ENCODE results near the gene SHROOM2.
"Not testable (repeated sequence)": the region's sequence is repeated elsewhere in the genome, so short reads cannot be mapped to it uniquely, and the experiment has no call there.

SHROOM2 gene

GRCh38 chrX:9786798-9787635, 788 bp downstream of the SHROOM2 start:
- no peak for DNase-seq

DNA sequence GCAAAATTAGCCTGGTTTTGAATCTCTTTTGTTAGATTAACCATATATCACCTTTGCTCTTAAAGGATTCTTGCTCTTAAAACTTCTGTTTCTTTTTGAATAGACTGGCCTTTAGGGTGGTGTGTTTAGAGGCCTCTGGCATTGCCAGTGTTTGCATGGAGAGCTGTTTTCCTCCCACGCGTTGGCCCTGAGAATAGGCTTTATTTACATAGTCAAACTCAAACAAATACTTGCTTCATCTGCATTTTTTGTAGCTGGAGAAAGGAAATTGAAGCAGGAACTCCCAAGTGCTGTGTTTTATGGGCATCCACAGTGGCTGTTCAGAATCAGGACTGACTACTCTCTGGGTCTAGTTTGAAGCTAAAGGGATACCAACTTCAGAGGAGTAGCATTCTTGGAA, 2.7 kb downstream of the SHROOM2 start:
- DNase-seq: no peak

- DNase-seq: no peak
These were observed 3.3 kb downstream of the SHROOM2 start for GRCh38 chrX:9789555-9789954.

- DNase-seq: no peak
These were observed 4.6 kb downstream of the SHROOM2 start for GRCh38 chrX:9790866-9791265.

DNA sequence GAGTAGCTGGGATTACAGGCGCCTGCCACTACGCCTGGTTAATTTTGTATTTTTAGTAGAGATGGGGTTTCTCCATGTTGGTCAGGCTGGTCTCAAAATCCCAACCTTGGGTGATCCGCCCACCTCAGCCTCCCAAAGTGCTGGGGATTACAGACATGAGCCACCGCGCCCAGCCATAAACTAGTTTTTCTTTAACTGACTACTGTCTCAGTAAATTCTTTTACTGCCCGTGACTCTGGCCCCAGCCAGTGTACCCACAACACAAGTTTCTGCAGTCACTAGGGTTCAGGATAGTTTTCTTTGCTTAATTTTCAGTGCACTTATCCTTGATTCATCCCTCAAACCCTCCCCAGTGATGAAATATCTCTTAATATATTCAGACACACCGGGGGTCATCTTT, 8.3 kb downstream of the SHROOM2 start:
- no peak for DNase-seq

GRCh38 chrX:9797384-9798360, 11.4 kb downstream of the SHROOM2 start:
- DNase-seq: no peak

- DNase-seq: no peak
These were observed 16.5 kb downstream of the SHROOM2 start for GRCh38 chrX:9802737-9803136.

DNA sequence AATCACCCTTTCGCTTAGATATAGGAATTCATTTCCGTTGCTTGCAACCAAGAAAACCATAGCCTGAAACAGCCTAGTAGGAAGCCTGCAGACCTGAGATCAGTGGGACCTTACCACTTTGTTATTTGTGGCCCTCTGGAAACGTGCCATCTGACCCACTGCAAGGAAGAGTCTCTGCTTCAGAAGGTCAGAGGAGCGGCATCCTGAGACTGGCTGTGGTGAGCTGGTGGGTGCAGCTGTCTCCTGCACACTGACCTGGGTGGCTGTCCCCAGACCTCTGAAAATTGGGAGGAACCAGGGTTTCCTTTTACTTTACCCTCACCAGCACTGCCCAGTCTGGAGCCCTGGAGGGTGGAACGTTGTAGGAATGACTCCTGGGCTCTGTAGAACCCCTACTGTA, 18.2 kb downstream of the SHROOM2 start:
- no peak for DNase-seq

DNA sequence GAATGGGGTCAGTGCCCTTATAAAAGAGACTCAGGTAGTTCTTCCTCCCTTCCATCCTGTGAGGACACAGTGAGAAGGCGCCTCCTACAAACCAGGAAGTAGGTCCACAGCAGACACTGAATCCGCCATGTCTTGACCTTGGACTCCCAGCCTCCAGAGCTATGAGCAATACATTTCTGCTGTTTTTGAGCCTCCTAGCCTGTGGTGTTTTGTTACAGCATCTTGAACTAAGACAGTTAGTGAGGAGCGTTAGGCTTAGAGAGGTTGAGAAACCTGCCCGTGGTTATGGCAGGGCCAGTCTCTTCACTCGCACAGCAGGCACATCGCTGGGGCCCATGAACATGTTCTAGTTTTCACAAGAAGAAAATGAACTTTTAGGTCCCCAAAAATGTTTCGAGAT, 19.7 kb downstream of the SHROOM2 start:
- DNase-seq: no peak

DNA sequence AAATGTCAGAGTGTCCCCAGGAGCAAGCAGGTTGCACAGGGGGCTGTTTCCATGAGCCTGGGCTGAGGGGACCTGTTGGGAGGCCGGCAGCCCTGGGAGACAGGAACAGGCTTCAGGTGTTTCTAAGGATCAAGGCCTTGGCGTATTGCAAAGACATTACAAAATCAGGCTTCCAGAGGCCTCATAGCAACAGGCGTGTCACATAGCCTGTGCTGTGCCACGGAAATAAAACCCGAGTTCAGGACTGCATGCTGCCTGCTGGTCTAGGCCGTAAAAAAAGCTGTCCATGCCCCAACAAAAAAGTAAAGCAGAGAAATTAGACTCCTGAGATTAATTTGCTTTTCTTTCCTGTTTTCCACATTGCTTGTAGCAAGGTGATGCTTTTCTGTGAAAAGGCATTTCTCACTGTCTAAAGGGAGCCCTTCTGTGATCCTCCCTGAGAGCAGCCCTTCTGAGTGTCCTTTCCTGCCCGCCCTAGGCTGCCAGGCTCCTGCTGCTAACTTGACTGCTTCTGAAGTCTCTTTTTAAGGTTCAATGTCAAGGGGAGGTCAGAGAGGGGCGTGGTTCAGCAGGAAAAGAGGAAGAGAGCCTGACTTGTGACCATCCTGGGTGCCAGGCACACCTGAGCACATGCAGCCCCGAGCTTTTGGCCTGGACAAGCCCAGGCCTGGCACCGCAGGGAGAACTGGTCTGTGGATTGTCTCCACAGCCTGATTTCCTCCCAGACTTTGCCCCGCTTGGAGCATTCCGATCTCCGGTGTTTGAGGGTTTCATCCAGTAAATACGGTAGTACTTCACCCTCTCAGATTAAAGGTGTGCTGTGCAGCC, 21.3 kb downstream of the SHROOM2 start:
- DNase-seq: no peak

DNA sequence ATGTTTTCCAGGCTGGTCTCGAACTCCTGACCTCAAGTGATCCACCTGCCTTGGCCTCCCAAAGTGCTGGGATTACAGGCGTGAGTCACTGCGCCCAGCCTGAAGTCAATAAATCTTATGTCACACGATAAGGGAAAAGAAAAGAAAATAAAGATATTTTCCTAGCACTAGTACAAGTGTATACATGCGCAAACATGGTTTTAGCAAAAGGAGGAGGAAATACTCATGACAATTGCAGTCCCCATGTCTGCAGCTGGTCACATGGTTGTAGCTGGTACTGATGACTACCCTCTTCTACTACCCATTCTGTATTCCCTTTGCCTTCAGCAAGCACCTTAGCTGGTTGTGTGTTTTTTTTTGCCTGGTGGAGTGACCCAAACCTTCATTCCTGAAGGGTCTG, 23.6 kb downstream of the SHROOM2 start:
- DNase-seq: not testable (repeated sequence)

DNA sequence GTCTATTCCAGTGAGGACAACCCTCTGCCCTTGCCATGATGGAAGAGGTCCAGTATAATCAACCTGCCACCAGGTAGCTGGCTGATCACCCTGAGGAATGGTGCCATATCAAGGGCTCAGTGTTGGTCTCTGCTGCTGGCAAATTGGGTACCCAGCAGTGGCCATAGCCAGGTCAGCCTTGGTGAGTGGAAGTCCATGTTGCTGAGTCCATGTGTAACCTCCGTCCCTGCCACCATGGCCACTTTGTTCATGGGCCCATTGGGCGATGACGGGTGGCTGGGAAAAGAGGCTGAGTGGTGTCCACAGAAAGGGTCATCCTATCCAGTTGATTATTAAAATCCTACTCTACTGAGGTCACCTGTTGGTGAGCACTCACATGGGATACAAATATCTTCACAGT, 24.9 kb downstream of the SHROOM2 start:
- not testable (repeated sequence) for DNase-seq

DNA sequence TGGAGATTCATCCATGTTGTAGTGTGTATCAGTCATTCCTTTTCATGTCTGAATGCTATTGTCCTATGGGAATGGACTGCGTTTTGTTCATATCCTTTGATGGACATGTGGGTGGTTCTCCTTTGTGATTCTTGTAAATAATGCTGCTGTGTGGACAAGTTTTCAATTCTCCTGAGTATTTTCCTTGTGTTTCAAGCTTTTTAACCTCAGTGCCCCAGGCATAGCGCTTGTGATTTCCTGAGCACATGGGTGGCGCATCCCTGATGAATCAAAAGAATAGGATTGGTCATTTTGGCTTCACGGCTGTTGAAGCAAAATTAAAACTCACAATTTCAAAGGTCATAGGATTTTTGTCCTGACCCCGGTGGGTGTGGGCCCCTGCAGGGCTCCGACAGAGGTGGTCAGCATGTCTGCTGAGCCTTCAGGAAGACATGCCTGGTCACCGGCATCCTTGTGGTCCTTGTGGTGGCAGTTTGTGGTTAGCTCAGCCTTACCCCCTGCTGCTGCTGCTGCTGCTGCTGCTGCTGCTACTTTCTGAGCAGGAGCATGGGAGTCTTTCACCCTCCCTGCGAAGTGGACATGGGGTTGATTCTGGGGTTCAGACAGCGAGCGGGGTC, 30.0 kb downstream of the SHROOM2 start:
- DNase-seq: no peak

DNA sequence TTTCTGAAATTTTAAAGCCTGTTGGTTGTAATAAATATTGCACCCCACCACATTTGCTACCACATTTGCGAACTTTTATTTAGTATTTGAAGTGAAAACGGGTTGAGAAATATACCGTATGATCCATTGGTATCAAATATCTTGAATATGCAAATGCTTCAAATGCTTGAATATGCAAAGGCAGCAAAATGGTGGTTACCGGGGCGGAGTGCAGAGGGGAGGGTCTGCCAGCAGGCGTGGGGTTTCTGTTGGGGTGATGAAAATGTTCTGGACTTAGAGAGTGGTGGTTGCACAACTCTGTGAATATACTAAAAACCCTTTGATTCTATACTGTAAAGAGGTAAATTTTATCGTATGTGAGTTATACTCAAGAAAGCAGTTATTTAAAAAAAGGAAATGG, 35.3 kb downstream of the SHROOM2 start:
- no peak for DNase-seq

DNA sequence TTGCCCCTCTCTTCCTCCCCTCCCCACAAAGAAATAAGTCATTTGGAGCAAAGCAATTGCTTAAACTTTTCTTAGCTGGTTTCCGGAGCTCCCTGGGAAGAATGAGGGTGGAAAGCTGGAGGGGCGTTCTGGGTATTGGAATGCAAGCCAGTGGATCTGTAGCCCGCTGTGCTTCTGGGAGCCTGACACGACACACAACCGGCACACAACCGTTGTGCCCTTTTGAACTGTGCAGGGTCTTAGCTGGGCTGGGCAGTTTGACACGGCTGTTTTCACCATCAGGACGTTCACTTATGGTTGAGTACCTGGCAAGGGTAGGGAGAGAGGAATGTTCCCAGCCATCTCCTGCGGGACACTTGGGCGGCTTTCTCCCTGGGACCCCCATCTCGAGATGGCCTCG, 38.3 kb downstream of the SHROOM2 start:
- DNase-seq: no peak

DNA sequence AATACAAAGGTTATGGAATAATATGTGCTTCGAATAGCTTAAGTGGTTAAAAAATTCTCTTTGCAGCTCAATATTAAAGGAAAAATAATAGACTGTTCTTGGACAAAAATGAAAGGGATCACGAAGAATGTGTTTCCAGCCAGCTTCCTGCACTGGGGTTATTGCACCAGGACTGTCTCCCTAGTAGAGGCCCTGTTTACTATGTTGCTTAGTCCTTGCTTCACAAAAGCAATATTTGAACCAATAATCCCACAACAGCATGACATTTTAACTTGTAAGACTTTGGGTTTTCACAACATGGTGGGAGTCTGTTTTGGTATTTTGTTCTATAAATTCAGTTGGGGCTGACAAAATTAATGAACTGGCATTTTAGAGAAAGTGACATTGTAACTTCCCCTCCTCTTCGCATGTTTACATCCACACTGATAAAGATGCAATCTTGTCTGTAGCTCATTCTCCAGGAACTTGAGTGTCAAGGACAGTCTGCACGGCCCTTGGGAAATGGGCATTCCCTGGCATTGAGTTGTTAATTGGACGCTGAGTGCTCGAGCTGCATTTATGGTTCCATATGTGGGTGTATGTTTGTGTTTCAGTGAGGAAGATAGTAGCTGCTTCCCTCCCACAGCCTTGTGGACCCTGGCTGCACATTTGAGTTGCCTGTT, 39.0 kb downstream of the SHROOM2 start:
- DNase-seq: no peak

GRCh38 chrX:9825966-9826365, 39.7 kb downstream of the SHROOM2 start:
- DNase-seq: no peak

DNA sequence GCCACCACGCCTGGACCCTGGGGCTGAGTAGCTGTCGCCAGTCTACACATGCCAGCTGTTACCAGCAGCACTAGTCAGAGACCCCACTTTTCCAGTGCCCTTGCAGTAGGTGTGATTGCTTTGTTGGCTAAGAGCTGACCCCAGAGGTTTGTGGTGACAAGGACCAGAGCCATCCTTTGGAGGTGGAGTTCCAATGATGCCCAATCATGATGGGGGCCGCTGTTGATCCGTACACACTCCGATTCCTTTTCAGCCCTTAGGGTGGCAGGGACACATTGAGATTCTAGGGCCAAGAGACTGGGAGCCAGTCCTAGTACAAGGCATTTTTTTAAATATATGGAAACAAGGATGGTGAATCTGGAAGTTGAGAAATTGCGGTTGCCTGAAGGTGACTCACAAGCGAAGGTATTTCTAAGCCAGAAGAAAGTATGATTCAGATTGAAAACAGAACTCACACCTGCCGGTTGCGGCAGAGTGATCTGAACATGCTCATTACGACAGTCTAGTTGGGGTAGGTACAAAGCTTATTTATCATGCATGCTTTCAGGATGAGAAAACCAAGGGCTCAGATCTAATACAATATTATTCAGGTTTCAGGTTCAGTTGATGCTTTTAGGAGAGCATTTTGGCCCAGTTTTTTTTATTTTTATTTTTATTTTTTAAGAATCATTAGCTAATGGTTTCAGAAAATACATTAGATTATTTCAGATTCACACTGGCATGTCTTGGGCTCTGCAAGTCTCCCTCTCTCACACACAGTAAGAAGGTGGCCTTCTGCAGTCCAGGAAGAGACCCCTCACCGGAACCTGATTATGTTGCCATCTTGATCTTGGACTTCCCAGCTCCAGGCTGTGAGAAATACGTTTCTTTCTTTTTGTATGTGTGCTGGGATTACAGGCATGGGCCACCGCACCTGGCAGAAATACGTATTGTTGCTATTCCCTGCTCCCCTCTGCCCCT, 43.4 kb downstream of the SHROOM2 start:
- DNase-seq: no peak

- DNase-seq: no peak
These were observed 46.6 kb downstream of the SHROOM2 start for GRCh38 chrX:9832811-9833210.

GRCh38 chrX:9835585-9836210, 49.5 kb downstream of the SHROOM2 start:
- DNase-seq: no peak

Data from SIG-M5 (cell line).